Measurements from ENCODE around the gene KRT28. TPM values are rescaled to one million over a fixed set of nuclear protein-coding genes. Genes with fewer than 3 reads are reported as not detected.

Gene KRT28
- total and polyA plus RNA-seq, 2 of the 8 experiments (the other 6 are each of a cell fraction or from before 2014, with no cell fraction given), result not detected

GRCh38 chr17:40825599-40825998, 25.8 kb upstream of the KRT28 start:
- ChIA-PET CTCF (ENCODE audit: partially characterized antibody) (interaction anchor here (0.6 to 1.4 kb wide), 3 partner anchors 80 to 723 kb away, joined by 3 to 4 read pairs (median 4); partner anchors contain the start of gene KRT36), POLR2A (ENCODE audit: partially characterized antibody) (interaction anchor here (0.6 kb wide), 1 partner anchor 9 kb away, joined by 3 read pairs; no protein-coding TSS in a partner anchor)
- Histone ChIP-seq H3K36me3 (ENCODE audit: control insufficient read depth in 2 of 4, insufficient read depth in 4 of 4, low read length in 3 of 4) (no peaks in the 10 kb centered on the region), H3K9ac (replicated peaks in 1 of 4; ENCODE audit: extremely low read depth in 1 of 4, low read depth in 3 of 4, low read length in 3 of 4) (no peak overlapping the region), H2AFZ (ENCODE audit: low read length) (no peak overlapping the region), H3K27me3 (replicated peaks in 1 of 4; ENCODE audit: control insufficient read depth in 3 of 4, extremely low read depth in 1 of 4, insufficient read depth in 3 of 4, low read length in 3 of 4) (peaks cover 0 to 11% (median 1%) of the 10 kb centered on the region in 4 experiments; a peak in 3 of 7 replicates), H3K4ac (replicated peaks; ENCODE audit: insufficient read length, low read depth, low read length) (no peak overlapping the region), H2BK12ac (ENCODE audit: low read depth, low read length) (no peak overlapping the region), H3K23me2 (ENCODE audit: low read depth, low read length) (no peaks in the 10 kb centered on the region; the same call in 1 of the 2 replicates), H3K14ac (ENCODE audit: insufficient read length) (no peak overlapping the region), H2BK20ac (ENCODE audit: low read length) (no peak overlapping the region), H3K79me2 (ENCODE audit: control insufficient read depth in 1 of 2, insufficient read depth in 2 of 2, low read length in 2 of 2) (no peaks in the 10 kb centered on the region), H4K91ac (replicated peaks; ENCODE audit: insufficient read length, low read length) (no peak overlapping the region), H3K56ac (replicated peaks; ENCODE audit: insufficient read length, low read depth, low read length) (no peak overlapping the region), H3K4me1 (replicated peaks in 1 of 4; ENCODE audit: control insufficient read depth in 3 of 4, insufficient read depth in 4 of 4, low read length in 3 of 4) (no peaks in the 10 kb centered on the region), H3K79me1 (ENCODE audit: low read depth, low read length) (no peaks in the 10 kb centered on the region), H3K4me2 (ENCODE audit: insufficient read depth in 1 of 2, low read depth in 2 of 2, low read length in 2 of 2) (no peak overlapping the region), H2BK15ac (ENCODE audit: low read length) (no peak overlapping the region), H2BK5ac (ENCODE audit: low read depth, low read length) (no peak overlapping the region), H3K4me3 (ENCODE audit: extremely low read depth in 1 of 4, insufficient read depth in 2 of 4, low read depth in 3 of 4, low read length in 4 of 4) (no peak overlapping the region), H3K23ac (ENCODE audit: insufficient read length) (no peak overlapping the region), H2AK5ac (ENCODE audit: low read depth, low read length) (no peak overlapping the region), H3K18ac (ENCODE audit: extremely low read depth, low read length) (no peak overlapping the region), H4K8ac (ENCODE audit: extremely low read depth, insufficient read depth, low read length) (no peak overlapping the region), H2BK120ac (replicated peaks; ENCODE audit: low read depth, low read length) (no peak overlapping the region), H3K9me3 (ENCODE audit: insufficient read depth in 2 of 2, low read depth in 1 of 2, low read length in 1 of 2) (no peaks in the 10 kb centered on the region), H3K27ac (ENCODE audit: low read depth, low read length) (no peak overlapping the region), H4K5ac (ENCODE audit: insufficient read length, low read depth, low read length) (no peak overlapping the region), H4K20me1 (replicated peaks in 1 of 2; ENCODE audit: control insufficient read depth in 1 of 2, insufficient read depth in 2 of 2, low read length in 2 of 2) (peaks cover 0 to 2% of the 10 kb centered on the region in 2 experiments)
- 76% methylated on average over 2 of the region's 2 CpGs; no CpG with 5 or more reads in 1 of the 2 experiments for WGBS, 2 experiments (ENCODE audit: extremely low coverage in 1 of 2, insufficient coverage in 1 of 2, insufficient read length in 1 of 2, insufficient replicate concordance in 2 of 2, low coverage in 1 of 2, low lambda C conversion rate in 2 of 2, missing lambda C conversion rate in 1 of 2)
- no peak for TF ChIP-seq TAF1 (IDR thresholded peaks at IDR 0.05; ENCODE audit: low read depth, low read length)
- DNase-seq (ENCODE audit: low read depth in 1 of 2, low spot score in 2 of 2), result no peak
- FAIRE-seq, result no peak
